ENCODE results near the gene MMP13. TPM values are rescaled to one million over a fixed set of nuclear protein-coding genes. Genes with fewer than 3 reads are reported as not detected.

MMP13 gene
- total and polyA plus RNA-seq, 2 experiments from 2014 or later, result 0.57 TPM; not detected in 1

- no peak for DNase-seq (ENCODE audit: low spot score)
- no peaks in the 10 kb centered on the region for H3K9me3 ChIP-seq (ENCODE audit: low read depth)
- 89% methylated on average over 1 of the region's 1 CpG for WGBS (ENCODE audit: low lambda C conversion rate, missing lambda C conversion rate)
- no peaks in the 10 kb centered on the region for H3K79me2 ChIP-seq
- no peaks in the 10 kb centered on the region for H3K4me1 ChIP-seq (ENCODE audit: insufficient read depth)
- H4K20me1 ChIP-seq (ENCODE audit: insufficient read depth, poor library complexity, severe bottlenecking), result no peaks in the 10 kb centered on the region
- no peak overlapping the region for H3K27ac ChIP-seq
- TF ChIP-seq EZH2phosphoT487 (IDR thresholded peaks at IDR 0.05; ENCODE audit: low read depth, severe bottlenecking, unreplicated experiment) (no peak), CTCF (IDR thresholded peaks at IDR 0.05; ENCODE audit: poor library complexity) (no peak), EZH2 (IDR thresholded peaks at IDR 0.05; ENCODE audit: borderline replicate concordance) (no peak)
- no peaks in the 10 kb centered on the region for H3K9me2 ChIP-seq (replicated peaks; ENCODE audit: insufficient read depth)
- H3K4me2 ChIP-seq, result no peak overlapping the region
- no peaks in the 10 kb centered on the region for H3K36me3 ChIP-seq (replicated peaks; ENCODE audit: insufficient read depth, low read depth)
- H3K27me3 ChIP-seq, result no peaks in the 10 kb centered on the region
- H3K4me3 ChIP-seq, result no peak overlapping the region
- no peak overlapping the region for H2AFZ ChIP-seq
These were observed 12.0 kb upstream of the MMP13 start for GRCh38 chr11:102967497-102967896.

- Histone ChIP-seq H3K27ac (no peak overlapping the region), H2AFZ (no peak overlapping the region), H4K20me1 (ENCODE audit: insufficient read depth, poor library complexity, severe bottlenecking) (no peaks in the 10 kb centered on the region), H3K9me2 (replicated peaks; ENCODE audit: insufficient read depth) (no peaks in the 10 kb centered on the region), H3K4me2 (no peak overlapping the region), H3K9me3 (ENCODE audit: low read depth) (no peaks in the 10 kb centered on the region), H3K36me3 (replicated peaks; ENCODE audit: insufficient read depth, low read depth) (no peaks in the 10 kb centered on the region), H3K4me1 (ENCODE audit: insufficient read depth) (no peaks in the 10 kb centered on the region), H3K27me3 (no peaks in the 10 kb centered on the region), H3K79me2 (no peaks in the 10 kb centered on the region), H3K4me3 (no peak overlapping the region)
- TF ChIP-seq EZH2 (IDR thresholded peaks at IDR 0.05; ENCODE audit: borderline replicate concordance), result no peak
- TF ChIP-seq EZH2phosphoT487 (IDR thresholded peaks at IDR 0.05; ENCODE audit: low read depth, severe bottlenecking, unreplicated experiment), result no peak
- TF ChIP-seq CTCF (IDR thresholded peaks at IDR 0.05; ENCODE audit: poor library complexity), result no peak
- DNase-seq (ENCODE audit: low spot score), result no peak
These were observed 10.5 kb upstream of the MMP13 start for GRCh38 chr11:102966011-102966410.

- no peak for DNase-seq (ENCODE audit: low spot score)
- H3K27me3 ChIP-seq, result no peaks in the 10 kb centered on the region
- H3K4me1 ChIP-seq (ENCODE audit: insufficient read depth), result no peaks in the 10 kb centered on the region
- 77% methylated on average over 14 of the region's 14 CpGs for WGBS (ENCODE audit: low lambda C conversion rate, missing lambda C conversion rate)
- H4K20me1 ChIP-seq (ENCODE audit: insufficient read depth, poor library complexity, severe bottlenecking), result no peaks in the 10 kb centered on the region
- H3K9me3 ChIP-seq (ENCODE audit: low read depth), result no peaks in the 10 kb centered on the region
- H3K79me2 ChIP-seq, result no peaks in the 10 kb centered on the region
- no peak overlapping the region for H3K27ac ChIP-seq
- H3K9me2 ChIP-seq (replicated peaks; ENCODE audit: insufficient read depth), result no peaks in the 10 kb centered on the region
- H3K4me3 ChIP-seq, result no peak overlapping the region
- H3K36me3 ChIP-seq (replicated peaks; ENCODE audit: insufficient read depth, low read depth), result no peaks in the 10 kb centered on the region
- TF ChIP-seq CTCF (IDR thresholded peaks at IDR 0.05; ENCODE audit: poor library complexity) (no peak), EZH2 (IDR thresholded peaks at IDR 0.05; ENCODE audit: borderline replicate concordance) (no peak), EZH2phosphoT487 (IDR thresholded peaks at IDR 0.05; ENCODE audit: low read depth, severe bottlenecking, unreplicated experiment) (no peak)
- H3K4me2 ChIP-seq, result no peak overlapping the region
- no peak overlapping the region for H2AFZ ChIP-seq
These were observed 9.3 kb upstream of the MMP13 start for GRCh38 chr11:102964867-102965266.

GRCh38 chr11:102957953-102958352 is 2.4 kb upstream of the MMP13 start:
- Histone ChIP-seq H3K27me3 (no peaks in the 10 kb centered on the region), H3K4me1 (ENCODE audit: insufficient read depth) (no peaks in the 10 kb centered on the region), H2AFZ (no peak overlapping the region), H3K4me3 (no peak overlapping the region), H3K27ac (no peak overlapping the region), H3K36me3 (replicated peaks; ENCODE audit: insufficient read depth, low read depth) (no peaks in the 10 kb centered on the region), H3K79me2 (no peaks in the 10 kb centered on the region), H3K9me3 (ENCODE audit: low read depth) (no peaks in the 10 kb centered on the region), H3K9me2 (replicated peaks; ENCODE audit: insufficient read depth) (no peaks in the 10 kb centered on the region), H3K4me2 (no peak overlapping the region), H4K20me1 (ENCODE audit: insufficient read depth, poor library complexity, severe bottlenecking) (no peaks in the 10 kb centered on the region)
- no peak for DNase-seq (ENCODE audit: low spot score)
- TF ChIP-seq EZH2phosphoT487 (IDR thresholded peaks at IDR 0.05; ENCODE audit: low read depth, severe bottlenecking, unreplicated experiment), result no peak
- no peak for TF ChIP-seq EZH2 (IDR thresholded peaks at IDR 0.05; ENCODE audit: borderline replicate concordance)
- no peak for TF ChIP-seq CTCF (IDR thresholded peaks at IDR 0.05; ENCODE audit: poor library complexity)
- WGBS (ENCODE audit: low lambda C conversion rate, missing lambda C conversion rate), result 61% methylated on average over 2 of the region's 2 CpGs

All from hepatocyte (in vitro differentiated cells).